AG04449 (cell line): Measurements from ENCODE around the gene SLC2A9.

Experiments used
- CTCF ChIA-PET: fragments of 350-600 bp; formaldehyde crosslinking; extraction: SDS; loops from one replicate; lab custom pipeline; 2021; ENCODE audit warnings: antibody characterized with exemption; lab: Yijun Ruan, JAX
- POLR2A ChIA-PET: fragments of 400-600, 350-600 bp; formaldehyde crosslinking; extraction: SDS; loops from one replicate; lab custom pipeline; 2020; ENCODE audit warnings: antibody characterized with exemption, inconsistent platforms; lab: Yijun Ruan, JAX
- DNase-seq: peaks from one replicate; pipeline ENCODE4 v3.0.0-alpha.2; 2010; ENCODE audit warnings: low read depth, low spot score
- H3K4me3 ChIP-seq: 2 replicates; pipeline ENCODE4 v1.5.1; 2011; ENCODE audit warnings: low read depth, mild to moderate bottlenecking, control low read depth, low read length
- CTCF ChIP-seq: IDR thresholded peaks from one replicate; pipeline ENCODE4 v1.5.1; 2011; ENCODE audit warnings: mild to moderate bottlenecking, moderate library complexity, low read length, control low read depth, inconsistent platforms; ENCODE audit not compliant: insufficient read depth; ENCODE audit errors: missing control alignments

The SLC2A9 gene

GRCh38 chr4:10061650-10062415 lies 40.5 kb upstream of the SLC2A9 start:
- no peak for DNase-seq
- no peak overlapping the region for H3K4me3 ChIP-seq
- CTCF ChIA-PET: no interaction called here
- POLR2A ChIA-PET: no interaction called here
- no peak for TF ChIP-seq CTCF

- no peak for DNase-seq
- POLR2A ChIA-PET: no interaction called here
- TF ChIP-seq CTCF: no peak
- no peak overlapping the region for H3K4me3 ChIP-seq
- CTCF ChIA-PET: no interaction called here
Measured at GRCh38 chr4:10058371-10058770, 37.1 kb upstream of the SLC2A9 start.

GRCh38 chr4:10057023-10057395 lies 35.7 kb upstream of the SLC2A9 start:
- no peak for TF ChIP-seq CTCF
- POLR2A ChIA-PET: no interaction called here
- no peak for DNase-seq
- H3K4me3 ChIP-seq: no peak overlapping the region
- CTCF ChIA-PET: no interaction called here

GRCh38 chr4:10056334-10057022 lies 35.2 kb upstream of the SLC2A9 start:
- no peak for DNase-seq
- H3K4me3 ChIP-seq: no peak overlapping the region
- TF ChIP-seq CTCF: no peak
- CTCF ChIA-PET: no interaction called here
- POLR2A ChIA-PET: no interaction called here

GRCh38 chr4:10055871-10056270 lies 34.6 kb upstream of the SLC2A9 start:
- H3K4me3 ChIP-seq: no peak overlapping the region
- no peak for TF ChIP-seq CTCF
- DNase-seq: no peak
- CTCF ChIA-PET: no interaction called here
- POLR2A ChIA-PET: no interaction called here

GRCh38 chr4:10054571-10055041 lies 33.3 kb upstream of the SLC2A9 start:
- POLR2A ChIA-PET: no interaction called here

More at GRCh38 chr4:10054571-10055041, 33.3 kb upstream of the SLC2A9 start:
- H3K4me3 ChIP-seq: no peak overlapping the region
- DNase-seq: no peak
- no peak for TF ChIP-seq CTCF
- CTCF ChIA-PET: no interaction called here
